H1 (cell line): ENCODE data around the gene CISH. TPM values are rescaled to one million over a fixed set of nuclear protein-coding genes. Genes with fewer than 3 reads are reported as not detected.

ENCODE experiments used
- CTBP2 ChIP-seq: IDR thresholded peaks from 2 replicates; pipeline ENCODE4 v1.7.0; 2011; ENCODE audit warnings: borderline replicate concordance, mild to moderate bottlenecking, moderate library complexity, mixed read lengths, low read length; ENCODE audit not compliant: insufficient read depth, insufficient read length
- KDM5A ChIP-seq: fragments of 200-600 bp; IDR thresholded peaks from 2 replicates; pipeline ENCODE4 v1.7.1; 2012; ENCODE audit warnings: mild to moderate bottlenecking, low read length, inconsistent platforms, mixed read lengths
- SIRT6 ChIP-seq: IDR thresholded peaks from one replicate; pipeline ENCODE4 v1.7.1; 2012; ENCODE audit warnings: low read length, inconsistent platforms
- SP1 ChIP-seq: IDR thresholded peaks from 2 replicates; pipeline ENCODE4 v1.6.1; 2011; ENCODE audit warnings: low read depth, low read length
- SP4 ChIP-seq: IDR thresholded peaks from 2 replicates; pipeline ENCODE4 v1.6.1; 2012; ENCODE audit warnings: low read length, inconsistent platforms
- polyA plus RNA-seq, 7 experiments: library from polyadenylated mRNA; depleted of rRNA in 3 of 7; stranded (reverse) in 5 of 7; unstranded in 2 of 7; fragments of >200 nt in 5 of 7; fragments of 200-250 nt in 2 of 7; gene quantifications; 1 replicate in 5 of 7; 2 replicates in 1 of 7; 4 replicates in 1 of 7; pipeline versions ENCODE4 v1.2.1 to v1.2.3, GENCODE V29; 2011 to 2013; ENCODE audit warnings: missing spikeins in 2 of 7, mixed read lengths in 2 of 7
- total RNA-seq: library from RNA; stranded (reverse); fragmentation: NEBNext Ultra II Directional; extraction: Animal tissue kit (Norgen Biotek cat#: 25700); gene quantifications from 2 replicates; pipeline ENCODE4 v1.2.1, GENCODE V29; 2021

CISH gene
- total and polyA plus RNA-seq, 2 of the 8 experiments (the other 6 are each of a cell fraction or from before 2014, with no cell fraction given): 1.9 to 2.2 TPM

- TF ChIP-seq KDM5A: no peak
- TF ChIP-seq SP1: no peak
- TF ChIP-seq CTBP2: no peak
- TF ChIP-seq SIRT6: no peak
- TF ChIP-seq SP4: no peak
Observed at GRCh38 chr3:50559702-50560101, 51.9 kb downstream of the CISH start (continued).
